GM18951 (cell line): ENCODE data around the gene SLC12A8.
A peak's percentile ranks its signal among the peaks of the same experiment; 100 is the strongest.

Experiments used
- POLR2A ChIP-seq: IDR thresholded peaks from 4 replicates; pipeline ENCODE4 v1.6.1; 2011; ENCODE audit warnings: mild to moderate bottlenecking; ENCODE audit not compliant: insufficient read length, insufficient read depth; ENCODE audit errors: extremely low read depth
- in situ Hi-C: fragments of 300-500 bp; cut with MboI; formaldehyde crosslinking; loops from one replicate; pipeline ENCODE4 v1.12.0; 2022; ENCODE audit warnings: low sequenced_read_pairs, mixed read lengths, inconsistent platforms; ENCODE audit not compliant: unreplicated experiment

Gene SLC12A8

GRCh38 chr3:125055331-125055912, 157.1 kb downstream of the SLC12A8 start:
- in situ Hi-C loops = no loop called here
- TF ChIP-seq POLR2A = no peak

GRCh38 chr3:125054449-125055329, 157.9 kb downstream of the SLC12A8 start:
- no peak for TF ChIP-seq POLR2A
- in situ Hi-C loops = no loop called here

- TF ChIP-seq POLR2A = no peak
- in situ Hi-C loops = no loop called here
Observed at GRCh38 chr3:125054062-125054448, 158.5 kb downstream of the SLC12A8 start.

GRCh38 chr3:125053304-125053699, 159.2 kb downstream of the SLC12A8 start:
- no peak for TF ChIP-seq POLR2A
- in situ Hi-C loops = no loop called here

GRCh38 chr3:125052624-125053303, 159.8 kb downstream of the SLC12A8 start:
- TF ChIP-seq POLR2A = no peak
- in situ Hi-C loops = no loop called here

- TF ChIP-seq POLR2A = peak; percentile 28
- in situ Hi-C loops = no loop called here
Observed at GRCh38 chr3:125051715-125052581, 160.6 kb downstream of the SLC12A8 start.

GRCh38 chr3:125051205-125051604, 161.3 kb downstream of the SLC12A8 start:
- in situ Hi-C loops = no loop called here
- no peak for TF ChIP-seq POLR2A

GRCh38 chr3:125050488-125051090, 162.0 kb downstream of the SLC12A8 start:
- in situ Hi-C loops = no loop called here
- no peak for TF ChIP-seq POLR2A

- in situ Hi-C loops = no loop called here
- TF ChIP-seq POLR2A = no peak
Observed at GRCh38 chr3:125048282-125048681, 164.3 kb downstream of the SLC12A8 start.

GRCh38 chr3:125045965-125046364, 166.6 kb downstream of the SLC12A8 start:
- in situ Hi-C loops = no loop called here
- TF ChIP-seq POLR2A = no peak

- in situ Hi-C loops = no loop called here
- TF ChIP-seq POLR2A = no peak
Observed at GRCh38 chr3:125045194-125045593, 167.4 kb downstream of the SLC12A8 start.

GRCh38 chr3:125043599-125044151, 168.9 kb downstream of the SLC12A8 start:
- no peak for TF ChIP-seq POLR2A
- in situ Hi-C loops = no loop called here
